Measurements from ENCODE around the gene STPG4. TPM values are rescaled to one million over a fixed set of nuclear protein-coding genes. Genes with fewer than 3 reads are reported as not detected.

The STPG4 gene
- total RNA-seq, 1 donor from 2014 or later: not detected

GRCh38 chr2:47093626-47094025, 61.5 kb downstream of the STPG4 start:
- no peak for TF ChIP-seq CTCF (IDR thresholded peaks at IDR 0.05; ENCODE audit: borderline replicate concordance)
- intact Hi-C loops (cut with micrococcal nuclease): no loop called here

DNA sequence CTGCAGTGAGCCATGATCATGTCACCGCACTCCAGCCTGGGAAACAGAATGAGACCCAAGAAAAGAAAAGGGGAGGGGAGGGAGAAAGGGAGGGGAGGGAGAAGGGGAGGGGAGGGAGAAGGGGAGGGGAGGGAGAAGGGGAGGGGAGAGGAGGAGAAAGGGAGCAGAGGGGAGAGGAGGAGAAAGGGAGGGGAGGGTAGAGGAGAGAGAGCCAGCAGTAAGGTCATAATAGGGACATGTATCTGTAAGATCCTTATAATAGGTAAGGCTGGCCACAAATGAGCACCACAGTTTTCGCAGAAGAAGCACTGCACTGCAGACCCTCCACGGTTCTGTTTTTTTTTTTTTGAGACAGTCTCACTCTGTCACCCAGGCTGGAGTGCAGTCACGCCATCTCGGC, 62.6 kb downstream of the STPG4 start:
- Histone ChIP-seq H3K4me3 (no peak overlapping the region), H3K27me3 (ENCODE audit: low read depth) (no peaks in the 10 kb centered on the region), H3K36me3 (no peaks in the 10 kb centered on the region), H3K4me1 (peaks cover 40% of the 10 kb centered on the region), H3K9me3 (replicated peaks) (no peaks in the 10 kb centered on the region), H3K27ac (replicated peaks) (no peak overlapping the region)
- intact Hi-C loops (cut with micrococcal nuclease): no loop called here
- TF ChIP-seq CTCF (IDR thresholded peaks at IDR 0.05; ENCODE audit: borderline replicate concordance): no peak
- DNase-seq: no peak

More at GRCh38 chr2:47093626-47094025, 61.5 kb downstream of the STPG4 start:
- DNase-seq: no peak
- H3K9me3 ChIP-seq (replicated peaks): no peaks in the 10 kb centered on the region
- peaks cover 28% of the 10 kb centered on the region for H3K4me1 ChIP-seq
- H3K27me3 ChIP-seq (ENCODE audit: low read depth): no peaks in the 10 kb centered on the region
- no peak overlapping the region for H3K4me3 ChIP-seq
- no peak overlapping the region for H3K27ac ChIP-seq (replicated peaks)
- no peaks in the 10 kb centered on the region for H3K36me3 ChIP-seq

GRCh38 chr2:47091118-47091517, 64.0 kb downstream of the STPG4 start:
- TF ChIP-seq CTCF (IDR thresholded peaks at IDR 0.05; ENCODE audit: borderline replicate concordance): no peak
- no peak for DNase-seq
- Histone ChIP-seq H3K4me3 (no peak overlapping the region), H3K36me3 (no peaks in the 10 kb centered on the region), H3K27me3 (ENCODE audit: low read depth) (no peaks in the 10 kb centered on the region), H3K4me1 (peaks cover 53% of the 10 kb centered on the region), H3K27ac (replicated peaks) (no peak overlapping the region), H3K9me3 (replicated peaks) (no peaks in the 10 kb centered on the region)
- intact Hi-C loops (cut with micrococcal nuclease): no loop called here

DNA sequence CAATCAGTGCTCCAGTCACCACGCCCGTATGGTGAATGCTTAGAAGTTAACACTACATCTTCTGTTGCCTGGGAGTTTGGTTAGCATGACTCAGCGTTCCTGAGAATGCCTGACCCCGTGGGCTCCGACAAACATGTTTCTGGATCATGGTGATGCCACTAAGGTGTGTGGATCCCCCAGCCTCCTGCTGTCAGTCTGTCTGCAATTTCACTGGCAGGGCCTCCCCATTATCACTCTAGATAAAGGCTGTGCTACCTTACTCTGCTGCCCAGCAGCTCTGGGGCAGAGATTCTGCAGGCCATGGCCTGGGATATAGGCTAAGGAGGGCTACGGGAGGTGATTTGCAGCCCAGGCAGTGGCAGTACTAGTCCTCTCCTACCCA, 66.0 kb downstream of the STPG4 start:
- no peak for DNase-seq
- no peaks in the 10 kb centered on the region for H3K9me3 ChIP-seq (replicated peaks)
- no peaks in the 10 kb centered on the region for H3K36me3 ChIP-seq
- no peak overlapping the region for H3K4me3 ChIP-seq
- intact Hi-C loops (cut with micrococcal nuclease): no loop called here
- no peak for TF ChIP-seq CTCF (IDR thresholded peaks at IDR 0.05; ENCODE audit: borderline replicate concordance)
- H3K27me3 ChIP-seq (ENCODE audit: low read depth): no peaks in the 10 kb centered on the region
- H3K4me1 ChIP-seq: peaks cover 69% of the 10 kb centered on the region
- peak overlapping the region; percentile 79 for H3K27ac ChIP-seq (replicated peaks)

DNA sequence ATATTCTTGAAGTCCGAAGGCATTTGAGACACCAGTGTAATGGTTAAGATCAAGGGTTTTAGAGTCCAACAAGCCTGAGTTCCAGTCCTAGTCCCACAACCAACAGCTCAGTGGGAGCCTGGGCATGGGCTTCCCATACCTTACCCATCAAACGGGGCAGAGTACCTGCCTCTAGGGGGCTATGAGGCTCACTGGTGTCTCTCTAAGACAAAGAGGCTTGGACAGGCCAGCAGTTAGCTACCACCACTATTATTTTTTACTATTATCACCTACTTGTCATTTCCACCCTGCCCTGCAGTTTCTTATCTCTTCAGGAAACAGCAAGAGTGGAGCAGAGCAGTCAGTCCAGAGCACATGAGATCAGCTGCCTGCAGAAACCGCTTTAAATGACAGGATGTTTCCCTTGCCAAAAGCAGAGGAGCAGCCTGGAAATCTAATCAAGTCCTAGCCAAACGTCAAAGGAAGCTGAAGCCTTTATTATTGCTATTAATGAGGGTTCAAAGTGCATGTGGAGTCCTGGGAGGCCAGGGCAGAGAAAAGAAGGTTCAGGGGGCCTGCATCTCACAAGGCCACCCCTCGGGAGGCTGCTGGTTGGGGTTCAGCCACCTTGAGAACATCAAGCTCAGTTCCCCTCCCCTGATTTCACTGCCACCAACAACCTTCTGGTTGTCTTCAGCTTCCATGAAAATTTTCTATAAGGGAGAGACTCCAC, 66.6 kb downstream of the STPG4 start:
- intact Hi-C loops (cut with micrococcal nuclease): no loop called here
- Histone ChIP-seq H3K27ac (replicated peaks) (peak overlapping the region; percentile 79), H3K4me1 (peaks cover 74% of the 10 kb centered on the region), H3K27me3 (ENCODE audit: low read depth) (no peaks in the 10 kb centered on the region), H3K4me3 (no peak overlapping the region), H3K36me3 (no peaks in the 10 kb centered on the region), H3K9me3 (replicated peaks) (no peaks in the 10 kb centered on the region)
- peak; percentile 16 for DNase-seq
- peak; percentile 49 for TF ChIP-seq CTCF (IDR thresholded peaks at IDR 0.05; ENCODE audit: borderline replicate concordance)

All from left ventricle myocardium inferior (tissue), 1 donor.